HepG2 (cell line): Measurements from ENCODE around the gene GNAI2. TPM values are rescaled to one million over a fixed set of nuclear protein-coding genes. Genes with fewer than 3 reads are reported as not detected.

Experiments
- CBX1 ChIP-seq: IDR thresholded peaks from one replicate; pipeline ENCODE4 v1.6.1; 2016; ENCODE audit warnings: antibody characterized with exemption, low read depth
- EZH2 ChIP-seq: conservative IDR thresholded peaks from 2 replicates; pipeline ENCODE4 v1.6.1; 2012; ENCODE audit warnings: mild to moderate bottlenecking, low read depth, low read length, moderate library complexity
- FOSL2 ChIP-seq: sonication (generic); formaldehyde crosslinking; IDR thresholded peaks from 2 replicates; pipeline ENCODE4 v1.4.0; 2020; ENCODE audit warnings: missing genetic modification reagents
- GATAD2A ChIP-seq: IDR thresholded peaks from 2 replicates; pipeline ENCODE4 v1.6.1; 2016
- GFI1 ChIP-seq: sonication (generic); formaldehyde crosslinking; IDR thresholded peaks from 2 replicates; pipeline ENCODE4 v1.5.0; 2020; ENCODE audit warnings: missing genetic modification reagents, mild to moderate bottlenecking, borderline replicate concordance
- MIXL1 ChIP-seq: IDR thresholded peaks from 2 replicates; pipeline ENCODE4 v1.6.1; 2016
- NR2C2 ChIP-seq: sonication (generic); formaldehyde crosslinking; IDR thresholded peaks from 2 replicates; pipeline ENCODE4 v1.4.0; 2020; ENCODE audit warnings: missing genetic modification reagents, mild to moderate bottlenecking, moderate library complexity, borderline replicate concordance
- NR2F2 ChIP-seq: IDR thresholded peaks from 2 replicates; pipeline ENCODE4 v1.6.1; 2012; ENCODE audit warnings: low read depth, inconsistent platforms, borderline replicate concordance
- PRDM15 ChIP-seq: sonication (generic); formaldehyde crosslinking; IDR thresholded peaks from 2 replicates; pipeline ENCODE4 v1.4.0; 2020; ENCODE audit warnings: missing genetic modification reagents
- SNAI1 ChIP-seq: sonication (generic); formaldehyde crosslinking; IDR thresholded peaks from 2 replicates; pipeline ENCODE4 v1.5.0; 2020; ENCODE audit warnings: mild to moderate bottlenecking, missing genetic modification reagents, borderline replicate concordance
- SNAPC2 ChIP-seq: sonication (generic); formaldehyde crosslinking; IDR thresholded peaks from 2 replicates; pipeline ENCODE4 v1.8.1; 2022; ENCODE audit warnings: mild to moderate bottlenecking, missing genetic modification reagents
- SNAPC4 ChIP-seq: sonication (generic); formaldehyde crosslinking; IDR thresholded peaks from 2 replicates; pipeline ENCODE4 v1.4.0; 2020; ENCODE audit warnings: mild to moderate bottlenecking, missing genetic modification reagents
- SNAPC5 ChIP-seq: sonication (generic); formaldehyde crosslinking; IDR thresholded peaks from 2 replicates; pipeline ENCODE4 v1.8.1; 2023; ENCODE audit warnings: mild to moderate bottlenecking, missing genetic modification reagents, borderline replicate concordance
- SOX5 ChIP-seq: IDR thresholded peaks from 2 replicates; pipeline ENCODE4 v1.6.1; 2016; ENCODE audit warnings: borderline replicate concordance
- SPEN ChIP-seq: sonication (generic); formaldehyde crosslinking; IDR thresholded peaks from 2 replicates; pipeline ENCODE4 v1.5.1; 2020; ENCODE audit warnings: low read depth, mild to moderate bottlenecking, missing genetic modification reagents
- U2AF1 ChIP-seq: fragments of 200-400 bp; formaldehyde crosslinking; optimal IDR thresholded peaks from 2 replicates; pipeline ENCODE3; 2017; ENCODE audit warnings: mild to moderate bottlenecking, low read depth, low read length
- ZNF296 ChIP-seq: sonication (generic); formaldehyde crosslinking; conservative IDR thresholded peaks from 2 replicates; pipeline ENCODE4 v1.5.0; 2020; ENCODE audit warnings: mild to moderate bottlenecking, missing genetic modification reagents
- ZNF350 ChIP-seq: sonication (generic); formaldehyde crosslinking; IDR thresholded peaks from 2 replicates; pipeline ENCODE4 v1.4.0; 2020; ENCODE audit warnings: mild to moderate bottlenecking, low read depth, missing genetic modification reagents, borderline replicate concordance
- ZNF382 ChIP-seq: sonication (generic); formaldehyde crosslinking; IDR thresholded peaks from 2 replicates; pipeline ENCODE4 v1.5.0; 2020; ENCODE audit warnings: missing genetic modification reagents, mild to moderate bottlenecking, borderline replicate concordance
- ZNF616 ChIP-seq: sonication (generic); formaldehyde crosslinking; IDR thresholded peaks from 2 replicates; pipeline ENCODE4 v1.5.0; 2020; ENCODE audit warnings: low read depth, mild to moderate bottlenecking, missing genetic modification reagents
- ZNF619 ChIP-seq: sonication (generic); formaldehyde crosslinking; IDR thresholded peaks from 2 replicates; pipeline ENCODE4 v1.4.0; 2020; ENCODE audit warnings: mild to moderate bottlenecking, missing genetic modification reagents
- polyA plus RNA-seq, 8 experiments: library from polyadenylated mRNA; depleted of rRNA in 3 of 8; stranded (reverse) in 7 of 8; unstranded in 1 of 8; fragments of >200 nt; fragmentation: Illumina TruSeq in 4 of 8; extraction: Trizol in 4 of 8; gene quantifications; 2 replicates each; pipeline versions ENCODE4 v1.2.1 to v1.2.3, GENCODE V29; 2011 to 2016; ENCODE audit warnings: low read depth in 4 of 8, missing spikeins in 1 of 8, mixed read lengths in 1 of 8; ENCODE audit not compliant: insufficient read depth in 1 of 8
- total RNA-seq, 5 experiments: library from RNA; depleted of rRNA; stranded (reverse); fragments of >200 nt; fragmentation: Illumina TruSeq; extraction: Trizol; gene quantifications; 2 replicates each; pipeline ENCODE4 v1.2.3, GENCODE V29; 2016; ENCODE audit warnings: low read depth in 1 of 5

Gene GNAI2
- total and polyA plus RNA-seq, 2 of the 13 experiments (the other 11 are each of a cell fraction or from before 2014, with no cell fraction given) = 51.1 to 66.2 TPM

- TF ChIP-seq SPEN (CRISPR knock-in tag) = peak; percentile 32; the same call in 1 of the 2 replicates
- TF ChIP-seq CBX1 = peak; percentile 64
- no peak for TF ChIP-seq U2AF1
- peak; percentile 34; the same call in 1 of the 2 replicates for TF ChIP-seq MIXL1
- peak; percentile 22; the same call in 1 of the 2 replicates for TF ChIP-seq NR2C2 (CRISPR knock-in tag)
- TF ChIP-seq NR2F2 = no peak
- no peak for TF ChIP-seq ZNF616 (CRISPR knock-in tag)
- TF ChIP-seq GFI1 (CRISPR knock-in tag) = no peak
- no peak for TF ChIP-seq SNAPC2 (CRISPR knock-in tag)
- TF ChIP-seq GATAD2A (CRISPR knock-in tag) = peak; percentile 44; the same call in 1 of the 2 replicates
- TF ChIP-seq PRDM15 = no peak
- TF ChIP-seq SNAPC5 (CRISPR knock-in tag) = no peak
- no peak for TF ChIP-seq ZNF350 (CRISPR knock-in tag)
- no peak for TF ChIP-seq EZH2
- no peak for TF ChIP-seq SNAI1
- no peak for TF ChIP-seq ZNF382 (CRISPR knock-in tag)
- no peak for TF ChIP-seq ZNF296
- TF ChIP-seq ZNF619 (CRISPR knock-in tag) = no peak
- TF ChIP-seq SNAPC4 (CRISPR knock-in tag) = no peak
- TF ChIP-seq SOX5 (CRISPR knock-in tag) = peak; percentile 13; the same call in 1 of the 2 replicates
- TF ChIP-seq FOSL2 (CRISPR knock-in tag) = peak; percentile 33; the same call in 1 of the 2 replicates
Measured at GRCh38 chr3:50194128-50194902, 41.7 kb upstream of the GNAI2 start (continued).
